ENCODE data around the gene FLOT1. TPM values are rescaled to one million over a fixed set of nuclear protein-coding genes. Genes with fewer than 3 reads are reported as not detected.

The FLOT1 gene
- total and polyA plus RNA-seq, 9 of the 15 experiments (the other 6 are each of a cell fraction or from before 2014, with no cell fraction given): 11.7 to 149 (median 118) TPM

DNA sequence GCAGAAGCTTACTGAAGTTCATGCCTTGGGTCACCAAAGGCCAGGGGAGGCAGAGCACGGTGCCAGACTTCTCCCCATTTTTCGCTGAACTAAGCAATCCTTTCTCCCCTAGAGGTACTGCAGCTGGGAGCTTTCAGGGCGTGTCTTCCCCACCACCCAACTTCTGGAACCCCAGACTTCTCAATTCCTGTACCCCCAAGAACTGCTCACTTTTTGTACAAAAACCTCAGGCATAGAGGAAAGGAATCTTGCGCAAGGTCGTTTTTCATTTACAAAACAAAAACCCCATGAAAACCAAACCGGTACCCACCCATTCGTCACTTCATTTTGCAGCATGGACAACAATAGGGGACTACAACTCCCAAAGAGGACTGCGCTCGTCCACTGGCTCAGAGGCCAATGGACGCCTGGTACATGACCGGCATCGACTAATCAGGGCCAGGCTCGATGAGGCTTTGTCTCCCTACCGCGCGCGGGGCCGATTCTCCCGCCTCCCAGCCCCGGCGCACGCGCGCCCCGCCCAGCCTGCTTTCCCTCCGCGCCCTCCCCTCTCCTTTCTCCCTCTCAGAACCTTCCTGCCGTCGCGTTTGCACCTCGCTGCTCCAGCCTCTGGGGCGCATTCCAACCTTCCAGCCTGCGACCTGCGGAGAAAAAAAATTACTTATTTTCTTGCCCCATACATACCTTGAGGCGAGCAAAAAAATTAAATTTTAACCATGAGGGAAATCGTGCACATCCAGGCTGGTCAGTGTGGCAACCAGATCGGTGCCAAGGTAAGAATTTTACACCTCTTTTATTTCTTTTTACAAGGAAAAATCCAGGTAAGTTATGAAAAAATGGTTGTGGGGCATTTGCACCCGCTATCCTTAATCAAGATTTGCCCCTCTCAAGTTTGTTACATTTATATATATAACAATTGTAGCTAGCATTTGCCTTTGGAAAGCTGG is 22.4 kb downstream of the FLOT1 start, which contains the start of gene TUBB (continued):
- TF ChIP-seq THRB (CRISPR knock-in tag; conservative IDR thresholded peaks at IDR 0.05) (no peak), GABPA (tag; conservative IDR thresholded peaks at IDR 0.05; ENCODE audit: low read depth) (peak; percentile 45; the same call in 1 of the 2 replicates), CHD7 (IDR thresholded peaks at IDR 0.05; ENCODE audit: low read depth, low read length) (no peak), BACH1 (tag; IDR thresholded peaks at IDR 0.05) (no peak), CAMTA2 (CRISPR knock-in tag; conservative IDR thresholded peaks at IDR 0.05) (no peak), ETS1 (conservative IDR thresholded peaks at IDR 0.05; ENCODE audit: control insufficient read depth, low read depth, low read length) (no peak; the same call in 1 of the 2 replicates), ZNF695 (CRISPR knock-in tag; IDR thresholded peaks at IDR 0.05) (no peak)
- TF ChIP-seq, protein P1, sequence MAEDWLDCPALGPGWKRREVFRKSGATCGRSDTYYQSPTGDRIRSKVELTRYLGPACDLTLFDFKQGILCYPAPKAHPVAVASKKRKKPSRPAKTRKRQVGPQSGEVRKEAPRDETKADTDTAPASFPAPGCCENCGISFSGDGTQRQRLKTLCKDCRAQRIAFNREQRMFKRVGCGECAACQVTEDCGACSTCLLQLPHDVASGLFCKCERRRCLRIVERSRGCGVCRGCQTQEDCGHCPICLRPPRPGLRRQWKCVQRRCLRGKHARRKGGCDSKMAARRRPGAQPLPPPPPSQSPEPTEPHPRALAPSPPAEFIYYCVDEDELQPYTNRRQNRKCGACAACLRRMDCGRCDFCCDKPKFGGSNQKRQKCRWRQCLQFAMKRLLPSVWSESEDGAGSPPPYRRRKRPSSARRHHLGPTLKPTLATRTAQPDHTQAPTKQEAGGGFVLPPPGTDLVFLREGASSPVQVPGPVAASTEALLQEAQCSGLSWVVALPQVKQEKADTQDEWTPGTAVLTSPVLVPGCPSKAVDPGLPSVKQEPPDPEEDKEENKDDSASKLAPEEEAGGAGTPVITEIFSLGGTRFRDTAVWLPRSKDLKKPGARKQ (CRISPR knock-in tag; IDR thresholded peaks at IDR 0.05): no peak
- TF ChIP-seq, protein P2, sequence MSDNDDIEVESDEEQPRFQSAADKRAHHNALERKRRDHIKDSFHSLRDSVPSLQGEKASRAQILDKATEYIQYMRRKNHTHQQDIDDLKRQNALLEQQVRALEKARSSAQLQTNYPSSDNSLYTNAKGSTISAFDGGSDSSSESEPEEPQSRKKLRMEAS (CRISPR knock-in tag; IDR thresholded peaks at IDR 0.05): peak; percentile 30; the same call in 1 of the 2 replicates
